Esophagus muscularis mucosa (tissue), 4 donors: ENCODE data around the gene TRIB2. TPM values are rescaled to one million over a fixed set of nuclear protein-coding genes. Genes with fewer than 3 reads are reported as not detected.

Experiments used
- DNase-seq: peaks from one replicate; pipeline ENCODE4 v3.0.0-alpha.2; 2017; ENCODE audit errors: extremely low spot score
- H3K27ac ChIP-seq, 4 donors: fragments of 200-600 bp; sonication (generic); replicated peaks in 1 of 4; 1 replicate in 3 of 4; 2 replicates in 1 of 4; pipeline ENCODE4 v1.5.1; 2016 to 2019; ENCODE audit warnings: mild to moderate bottlenecking in 1 of 4
- H3K27me3 ChIP-seq, 4 donors: fragments of 200-600 bp; sonication (generic); one replicate each; pipeline versions ENCODE4 v1.5.1 to v1.6.0; 2016 to 2019
- H3K36me3 ChIP-seq, 4 donors: fragments of 200-600 bp; sonication (generic); one replicate each; pipeline ENCODE4 v1.5.1; 2016 to 2019
- H3K4me1 ChIP-seq, 4 donors: fragments of 200-600 bp; sonication (generic); one replicate each; pipeline ENCODE4 v1.5.1; 2016 to 2019
- H3K4me3 ChIP-seq, 4 donors: fragments of 200-600 bp; sonication (generic); 1 replicate in 2 of 4; 2 replicates in 2 of 4; pipeline ENCODE4 v1.5.1; 2016 to 2019; ENCODE audit warnings: mild to moderate bottlenecking in 4 of 4, moderate library complexity in 1 of 4
- H3K9me3 ChIP-seq, 4 donors: fragments of 200-600 bp; sonication (generic); 1 replicate in 3 of 4; 2 replicates in 1 of 4; pipeline ENCODE4 v1.5.1; 2016 to 2019
- EP300 ChIP-seq: sonication (generic); formaldehyde crosslinking; IDR thresholded peaks from one replicate; pipeline ENCODE4 v1.6.1; 2017; ENCODE audit warnings: antibody characterized with exemption
- POLR2A ChIP-seq: fragments of 450-650 bp; IDR thresholded peaks from one replicate; pipeline ENCODE4 v1.6.1; 2017; ENCODE audit warnings: antibody characterized with exemption, moderate library complexity, mild to moderate bottlenecking, low read depth
- POLR2AphosphoS5 ChIP-seq, 2 donors: sonication (generic); formaldehyde crosslinking; IDR thresholded peaks; one replicate each; pipeline ENCODE4 v1.6.1; 2017; ENCODE audit warnings: antibody characterized with exemption in 2 of 2
- WGBS: methylation state at CpG from one replicate; pipeline ENCODE4 v1.1.5; 2018; 5-methylcytosine and 5-hydroxymethylcytosine counted together
- intact Hi-C: fragments of 100-400 bp; cut with DNase I; formaldehyde crosslinking; loops from one replicate; pipeline ENCODE4 v1.15.1; 2023
- total RNA-seq, 4 donors: library from RNA; depleted of rRNA; stranded (reverse); fragments of >200 nt; gene quantifications; one replicate each; pipeline versions ENCODE4 v1.1.0 to v1.2.1, GENCODE V29; 2016
- TF ChIP-seq, protein P1 (sequence below), 3 experiments: fragments of 200-600 bp in 2 of 3; fragments of 450-650 bp in 1 of 3; sonication (generic) in 2 of 3; IDR thresholded peaks; one replicate each; pipeline ENCODE4 v1.5.1; 2017 to 2019; ENCODE audit warnings: antibody characterized with exemption in 3 of 3, mild to moderate bottlenecking in 2 of 3, moderate library complexity in 1 of 3

Gene TRIB2
- total RNA-seq, 4 donors from 2014 or later, result 31.5 to 52.3 (median 39.2) TPM

DNA sequence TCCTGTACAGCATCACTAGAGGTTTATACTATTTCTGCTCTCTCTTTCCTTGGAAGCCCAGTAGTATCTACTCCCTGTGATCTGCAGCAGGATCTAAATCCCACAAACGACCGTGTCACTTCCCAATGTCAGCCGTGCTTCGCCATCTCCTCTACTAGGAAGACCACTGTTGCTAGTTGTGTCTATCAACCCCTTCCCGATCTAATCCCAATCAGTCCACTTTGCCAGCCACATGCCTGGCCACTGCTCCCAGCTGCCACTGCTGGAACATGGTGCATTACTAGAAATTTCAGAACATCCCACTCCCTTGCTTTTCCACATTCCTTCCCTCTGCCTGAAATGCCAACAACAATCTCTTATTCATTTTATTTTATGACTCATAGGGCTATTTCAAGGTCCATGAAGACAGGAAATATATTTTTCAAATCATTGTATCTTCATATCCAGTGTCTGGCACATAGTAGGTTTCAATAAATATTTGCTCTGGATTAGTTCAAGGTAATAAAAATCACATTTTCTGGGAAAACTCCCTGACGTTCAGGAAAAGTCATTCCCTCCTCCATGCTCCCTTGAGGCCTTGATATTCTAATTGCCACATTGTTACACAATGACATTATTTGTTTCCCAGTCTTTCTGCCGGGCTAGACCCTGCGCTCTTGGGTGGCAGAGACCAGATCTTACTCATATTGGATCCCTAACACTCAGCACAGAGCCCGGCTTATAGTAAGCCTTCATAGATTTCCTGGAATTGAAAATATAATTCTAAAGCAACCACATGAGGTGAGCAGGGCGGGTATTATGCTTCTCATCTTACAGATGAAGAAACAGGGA lies 2.1 kb upstream of the TRIB2 start:
- Histone ChIP-seq H3K9me3 (no peaks in the 10 kb centered on the region), H3K36me3 (no peaks in the 10 kb centered on the region), H3K27me3 (no peaks in the 10 kb centered on the region), H3K27ac (peak overlapping the region; percentile 89 to 96 (median 94)), H3K4me3 (peak overlapping the region in 1 of 4 donors; percentile 84), H3K4me1 (peaks cover 18 to 39% (median 30%) of the 10 kb centered on the region in 4 donors)
- intact Hi-C loops, result loop anchor here (5.0 to 10.0 kb wide), 5 partner anchors 260 to 410 kb away; no protein-coding TSS in a partner anchor
- peak; percentile 90 for DNase-seq
- 58% methylated on average over 10 of the region's 10 CpGs for WGBS
- TF ChIP-seq POLR2A (no peak), POLR2AphosphoS5 (IDR thresholded peaks at IDR 0.05) (no peak), EP300 (no peak)
- TF ChIP-seq, protein P1, sequence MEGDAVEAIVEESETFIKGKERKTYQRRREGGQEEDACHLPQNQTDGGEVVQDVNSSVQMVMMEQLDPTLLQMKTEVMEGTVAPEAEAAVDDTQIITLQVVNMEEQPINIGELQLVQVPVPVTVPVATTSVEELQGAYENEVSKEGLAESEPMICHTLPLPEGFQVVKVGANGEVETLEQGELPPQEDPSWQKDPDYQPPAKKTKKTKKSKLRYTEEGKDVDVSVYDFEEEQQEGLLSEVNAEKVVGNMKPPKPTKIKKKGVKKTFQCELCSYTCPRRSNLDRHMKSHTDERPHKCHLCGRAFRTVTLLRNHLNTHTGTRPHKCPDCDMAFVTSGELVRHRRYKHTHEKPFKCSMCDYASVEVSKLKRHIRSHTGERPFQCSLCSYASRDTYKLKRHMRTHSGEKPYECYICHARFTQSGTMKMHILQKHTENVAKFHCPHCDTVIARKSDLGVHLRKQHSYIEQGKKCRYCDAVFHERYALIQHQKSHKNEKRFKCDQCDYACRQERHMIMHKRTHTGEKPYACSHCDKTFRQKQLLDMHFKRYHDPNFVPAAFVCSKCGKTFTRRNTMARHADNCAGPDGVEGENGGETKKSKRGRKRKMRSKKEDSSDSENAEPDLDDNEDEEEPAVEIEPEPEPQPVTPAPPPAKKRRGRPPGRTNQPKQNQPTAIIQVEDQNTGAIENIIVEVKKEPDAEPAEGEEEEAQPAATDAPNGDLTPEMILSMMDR (IDR thresholded peaks at IDR 0.05), result no peak

DNA sequence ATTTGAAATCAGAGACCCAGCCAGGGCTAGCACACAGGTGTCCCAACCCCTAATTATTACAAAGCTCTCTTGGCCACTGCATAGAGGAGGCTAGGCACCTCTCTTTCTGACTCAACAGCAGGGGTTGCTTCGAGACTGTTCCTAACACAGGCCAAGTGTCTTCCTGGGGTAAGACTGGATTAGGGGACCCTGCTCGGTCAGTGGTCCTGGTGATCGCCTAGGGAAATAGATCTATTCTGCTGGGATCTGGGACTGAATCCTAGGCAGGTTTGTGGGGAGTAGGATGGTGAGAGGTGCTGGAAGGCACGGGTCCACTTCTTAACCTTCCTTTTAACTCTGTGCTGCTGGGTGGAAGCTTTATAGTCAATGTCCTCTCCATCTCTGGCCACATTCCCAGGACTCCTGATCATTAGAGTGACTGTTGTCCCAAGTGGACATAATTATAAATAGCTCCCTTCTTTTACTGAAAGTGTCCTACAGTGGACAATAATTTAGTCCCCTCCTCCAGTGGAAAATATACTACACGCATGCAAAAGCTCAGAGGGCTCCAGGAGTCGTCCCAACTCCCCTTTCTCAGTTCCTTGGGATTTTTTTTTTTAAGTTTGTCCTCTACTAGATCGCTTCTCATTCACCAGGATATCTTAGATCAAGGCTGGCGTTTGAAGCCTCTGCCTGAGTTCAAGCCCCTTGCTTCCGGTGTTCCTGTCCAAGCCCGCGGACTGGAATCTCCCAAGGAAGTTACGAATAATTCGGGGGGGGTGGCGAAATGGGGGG lies 1.3 kb upstream of the TRIB2 start:
- no peaks in the 10 kb centered on the region for H3K9me3 ChIP-seq
- intact Hi-C loops, result loop anchor here (2.0 to 10.0 kb wide), 7 partner anchors 215 to 853 kb away; no protein-coding TSS in a partner anchor
- no peaks in the 10 kb centered on the region for H3K36me3 ChIP-seq
- H3K27ac ChIP-seq, result peak overlapping the region; percentile 89 to 96 (median 94)
- 62% methylated on average over 14 of the region's 14 CpGs for WGBS
- peaks cover 18 to 46% (median 38%) of the 10 kb centered on the region in 4 donors for H3K4me1 ChIP-seq
- H3K4me3 ChIP-seq, result peak overlapping the region; percentile 76 to 90 (median 82)
- peak; percentile 24 for DNase-seq
- no peaks in the 10 kb centered on the region for H3K27me3 ChIP-seq
- TF ChIP-seq EP300, result no peak
- TF ChIP-seq, protein P1 (IDR thresholded peaks at IDR 0.05), result no peak
- no peak for TF ChIP-seq POLR2AphosphoS5 (IDR thresholded peaks at IDR 0.05)
- TF ChIP-seq POLR2A, result no peak

DNA sequence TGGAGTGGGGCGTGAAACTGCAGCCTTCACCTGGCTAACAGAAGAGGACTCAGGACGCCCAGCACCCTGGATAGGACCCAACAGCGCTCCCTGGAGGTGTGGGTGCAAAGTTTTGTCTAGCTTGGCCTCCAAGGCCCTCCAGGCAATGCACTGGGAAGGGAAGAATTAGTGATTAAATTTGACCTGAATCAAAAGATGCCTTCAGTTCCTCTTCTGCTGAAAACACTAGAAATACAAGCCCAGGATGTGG lies 779 bp upstream of the TRIB2 start:
- H3K4me1 ChIP-seq, result peaks cover 23 to 51% (median 43%) of the 10 kb centered on the region in 4 donors
- peak overlapping the region; percentile 89 to 96 (median 94) for H3K27ac ChIP-seq
- DNase-seq, result no peak
- WGBS, result 15% methylated on average over 3 of the region's 3 CpGs
- TF ChIP-seq, protein P1 (IDR thresholded peaks at IDR 0.05), result peak; percentile 56 to 66 (median 64)
- TF ChIP-seq EP300 (no peak), POLR2A (no peak)
- H3K36me3 ChIP-seq, result no peaks in the 10 kb centered on the region
- H3K27me3 ChIP-seq, result no peaks in the 10 kb centered on the region
- intact Hi-C loops, result loop anchor here (2.0 to 10.0 kb wide), 7 partner anchors 215 to 853 kb away; no protein-coding TSS in a partner anchor
- no peaks in the 10 kb centered on the region for H3K9me3 ChIP-seq
- peak overlapping the region; percentile 76 to 90 (median 82) for H3K4me3 ChIP-seq

DNA sequence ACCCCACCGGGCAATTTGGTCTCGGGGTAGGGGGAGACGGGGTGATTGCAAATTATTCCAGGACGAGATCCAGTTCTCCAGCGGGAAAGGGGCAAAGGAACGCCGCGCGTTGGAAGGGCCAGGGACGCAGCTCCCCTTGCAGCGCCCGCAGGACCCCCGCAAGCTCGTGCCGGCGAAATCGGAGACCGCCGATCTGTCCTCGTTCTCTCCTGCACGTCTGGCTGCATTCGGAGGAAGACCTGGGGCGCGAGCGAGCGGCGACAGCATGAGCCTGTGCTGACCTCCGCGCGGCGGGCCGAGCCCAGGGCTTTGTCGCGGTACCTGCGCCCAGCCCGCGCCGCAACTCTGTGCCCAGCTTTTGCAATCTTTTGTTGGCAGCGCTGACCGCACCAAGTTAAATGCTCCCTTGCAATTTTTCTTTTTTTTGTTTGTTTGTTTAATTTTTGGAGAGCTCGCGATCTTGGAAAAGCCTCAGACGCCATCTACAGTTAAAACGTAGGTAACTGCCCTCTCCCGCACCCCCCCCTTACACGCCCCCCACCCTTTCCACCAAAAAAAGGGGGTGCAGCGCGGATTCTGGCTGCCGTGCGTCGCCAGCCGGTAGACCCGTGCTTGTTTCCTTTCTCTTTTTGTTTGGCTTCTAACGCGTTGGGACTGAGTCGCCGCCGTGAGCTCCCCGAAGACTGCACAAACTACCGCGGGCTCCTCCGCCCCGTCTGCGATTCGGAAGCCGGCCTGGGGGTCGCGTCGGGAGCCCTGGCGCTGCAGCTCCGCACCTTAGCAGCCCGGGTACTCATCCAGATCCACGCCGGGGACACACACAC lies 667 bp downstream of the TRIB2 start:
- H3K4me3 ChIP-seq, result peak overlapping the region; percentile 76 to 90 (median 82)
- H3K27ac ChIP-seq, result peak overlapping the region; percentile 89 to 96 (median 94)
- intact Hi-C loops, result loop anchor here (2.0 to 10.0 kb wide), 8 partner anchors 213 to 887 kb away; no protein-coding TSS in a partner anchor
- no peaks in the 10 kb centered on the region for H3K9me3 ChIP-seq
- no peak for DNase-seq
- H3K4me1 ChIP-seq, result peaks cover 33 to 62% (median 58%) of the 10 kb centered on the region in 4 donors
- WGBS, result under 1% methylated on average over 45 of the region's 74 CpGs
- TF ChIP-seq, protein P1 (IDR thresholded peaks at IDR 0.05), result peak; percentile 27 to 60 (median 44)
- no peak for TF ChIP-seq POLR2AphosphoS5 (IDR thresholded peaks at IDR 0.05)
- no peaks in the 10 kb centered on the region for H3K36me3 ChIP-seq
- H3K27me3 ChIP-seq, result no peaks in the 10 kb centered on the region
